Posterior cingulate gyrus (tissue), 11 donors: ENCODE results near the gene PLAAT4.
"Not testable (repeated sequence)": the region's sequence is repeated elsewhere in the genome, so short reads cannot be mapped to it uniquely, and the experiment has no call there.

Source experiments
- DNase-seq, 10 donors: peaks; one replicate each; pipeline versions ENCODE4 v3.0.0 to v3.0.0-alpha.2; 2020 to 2021; ENCODE audit warnings: mixed read lengths in 3 of 10
- intact Hi-C: fragments of 100-400 bp; cut with DNase I; formaldehyde crosslinking; loops from one replicate; pipeline ENCODE4 v1.15.1; 2023

The PLAAT4 gene

DNA sequence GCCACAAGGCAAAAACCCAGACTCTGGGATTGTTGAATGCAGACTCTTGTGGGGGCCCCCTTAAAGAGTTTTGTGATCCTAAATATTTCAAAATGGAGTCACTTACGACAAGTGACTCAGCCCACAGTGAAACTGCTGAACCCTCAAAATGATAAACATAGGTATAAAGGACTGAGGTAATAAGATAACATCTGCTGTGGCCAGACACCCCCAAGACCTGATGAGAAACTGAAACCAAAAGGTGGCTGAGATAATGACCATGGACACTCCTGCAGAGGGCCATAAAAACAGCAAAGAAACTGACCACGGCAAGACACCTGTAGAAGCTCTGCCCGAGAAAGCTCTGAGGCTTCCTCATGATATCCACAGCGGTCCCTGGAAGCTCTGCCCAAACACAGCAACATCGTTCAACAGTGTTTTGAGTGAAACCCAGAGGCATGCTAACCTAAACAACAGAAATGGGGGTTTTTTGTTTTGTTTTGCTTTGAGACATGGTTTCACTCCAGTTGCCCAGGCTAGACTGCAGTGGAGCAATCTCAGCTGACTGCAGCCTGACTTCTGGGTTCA is 1.6 kb upstream of the PLAAT4 start:
- no peak for DNase-seq
- intact Hi-C loops, result no loop called here

DNA sequence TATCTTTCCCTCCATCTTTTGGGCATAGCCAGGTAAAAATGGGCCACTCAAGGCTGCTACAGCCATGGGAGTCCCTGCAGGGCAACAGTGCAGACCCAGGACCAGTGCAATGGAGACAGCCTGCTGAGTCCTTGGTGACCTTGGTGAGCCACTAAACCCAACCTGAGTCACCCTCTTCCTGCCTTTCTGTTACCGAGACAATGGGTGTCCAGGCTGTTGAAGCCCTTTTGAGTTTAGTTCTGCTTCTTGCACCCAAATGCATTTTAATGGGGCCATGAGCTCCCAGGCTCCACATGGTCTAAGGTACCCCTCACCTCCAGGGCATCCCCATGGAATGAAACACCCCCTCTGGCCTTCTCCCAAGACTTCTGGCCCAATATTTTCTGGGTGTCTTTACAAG is 874 bp upstream of the PLAAT4 start:
- DNase-seq, result no peak
- intact Hi-C loops, result no loop called here

- DNase-seq, result peak; percentile 55 to 95 (median 74)
- intact Hi-C loops, result no loop called here
Measured at GRCh38 chr11:63537293-63538101, 889 bp downstream of the PLAAT4 start.

DNA sequence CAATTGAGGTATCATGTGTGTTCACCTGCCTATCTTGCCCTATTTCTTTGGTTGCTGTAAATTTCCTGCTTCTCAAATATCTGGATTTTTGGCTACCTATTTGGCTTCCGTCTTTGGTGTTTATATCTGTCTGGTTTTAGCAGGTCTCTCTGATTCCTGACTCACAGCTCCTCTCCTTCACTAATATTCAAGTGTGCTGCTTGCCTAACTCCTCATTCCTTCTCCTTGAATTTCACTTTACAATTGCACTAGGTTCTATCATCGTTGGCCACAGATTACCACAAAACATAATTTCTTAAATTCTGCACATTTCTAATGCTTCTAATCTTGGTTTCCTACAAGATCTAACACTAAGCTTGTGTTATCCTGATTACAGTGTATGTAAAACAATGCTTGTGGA is 5.9 kb downstream of the PLAAT4 start:
- DNase-seq, intact Hi-C loops: not testable (repeated sequence)

DNA sequence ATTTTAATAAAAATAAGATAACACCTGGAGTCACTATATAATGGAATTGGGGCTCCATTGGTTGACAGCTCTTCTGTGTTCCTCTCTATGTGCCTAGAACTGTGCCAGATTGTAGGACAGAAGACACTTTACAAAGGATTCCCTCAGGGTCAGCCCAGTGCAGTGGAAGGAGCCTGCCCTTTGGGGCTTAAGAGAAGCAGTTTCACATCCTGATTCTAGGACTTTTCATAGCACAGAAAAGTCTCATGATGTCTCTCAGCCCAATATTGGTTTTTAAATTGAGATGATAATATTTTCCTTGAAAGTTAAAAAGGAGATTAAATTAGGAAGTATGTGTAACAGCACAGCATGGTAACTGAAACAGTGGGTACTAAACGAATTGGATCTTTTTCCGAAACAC is 7.1 kb downstream of the PLAAT4 start:
- no peak for DNase-seq
- intact Hi-C loops, result no loop called here

DNA sequence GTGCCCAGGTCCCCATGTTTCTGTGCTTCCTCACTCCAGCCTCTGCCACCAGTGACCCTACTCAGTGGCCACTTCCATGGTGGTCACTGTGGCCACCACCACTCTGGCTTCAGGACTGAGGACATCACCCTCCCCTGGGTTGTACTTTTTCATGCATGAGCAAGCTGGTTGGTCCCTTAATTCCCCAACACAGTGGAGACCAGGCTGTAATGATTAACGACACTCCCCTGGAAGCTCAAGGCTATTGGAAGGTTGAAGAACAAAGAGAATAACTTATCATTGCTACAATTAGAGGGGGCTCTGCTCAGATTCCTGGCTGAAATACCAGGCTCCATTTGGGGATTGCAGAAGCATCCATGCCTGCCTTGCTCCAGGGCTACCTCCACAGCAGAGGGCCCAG is 10.5 kb downstream of the PLAAT4 start:
- peak in 1 of 10 donors; percentile 47 for DNase-seq
- intact Hi-C loops, result no loop called here

DNA sequence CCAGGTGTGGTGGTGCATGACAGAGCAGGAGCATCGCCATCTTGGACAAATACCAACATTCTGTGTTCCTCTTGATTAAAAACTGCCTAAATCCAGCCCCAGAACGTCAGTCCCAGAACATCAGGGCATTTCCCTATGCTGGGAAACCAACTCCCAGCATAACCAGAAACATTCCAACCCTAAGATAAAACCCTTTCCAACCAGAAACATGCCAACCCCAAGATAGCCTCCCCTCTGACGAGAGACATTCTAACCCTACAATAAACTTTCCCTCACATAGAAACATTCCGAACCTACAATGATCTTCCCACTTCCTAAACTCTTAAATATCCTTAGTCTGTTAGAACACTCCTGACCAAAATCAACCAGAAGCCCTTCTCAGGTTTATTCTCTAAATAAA is 11.6 kb downstream of the PLAAT4 start:
- intact Hi-C loops, result no loop called here
- DNase-seq, result no peak

DNA sequence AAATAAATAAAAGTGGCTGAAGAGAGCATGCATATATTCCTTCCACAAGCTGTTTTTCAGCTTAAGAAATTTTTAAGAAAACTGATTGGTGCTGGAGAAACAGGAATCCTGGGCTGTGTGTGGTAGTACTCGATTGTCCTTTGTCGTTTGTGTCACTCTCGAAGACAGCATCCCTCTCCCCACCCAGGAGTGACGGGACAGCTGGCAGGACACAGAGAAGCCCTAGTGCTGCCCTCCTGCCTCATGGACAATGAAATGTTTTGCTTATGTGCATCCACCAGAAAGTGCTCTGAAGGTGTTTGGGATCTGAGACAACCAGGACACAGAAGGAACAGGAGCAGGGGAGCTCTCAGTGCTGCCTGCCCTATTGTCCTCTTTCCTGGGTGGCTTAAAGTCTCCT is 12.8 kb downstream of the PLAAT4 start:
- intact Hi-C loops, result no loop called here
- peak in 5 of 10 donors; percentile 21 to 86 (median 37) for DNase-seq

- intact Hi-C loops, result not testable (repeated sequence)
- peak in 1 of 10 donors; percentile 82 for DNase-seq
Measured at GRCh38 chr11:63550156-63550700, 13.6 kb downstream of the PLAAT4 start.

DNA sequence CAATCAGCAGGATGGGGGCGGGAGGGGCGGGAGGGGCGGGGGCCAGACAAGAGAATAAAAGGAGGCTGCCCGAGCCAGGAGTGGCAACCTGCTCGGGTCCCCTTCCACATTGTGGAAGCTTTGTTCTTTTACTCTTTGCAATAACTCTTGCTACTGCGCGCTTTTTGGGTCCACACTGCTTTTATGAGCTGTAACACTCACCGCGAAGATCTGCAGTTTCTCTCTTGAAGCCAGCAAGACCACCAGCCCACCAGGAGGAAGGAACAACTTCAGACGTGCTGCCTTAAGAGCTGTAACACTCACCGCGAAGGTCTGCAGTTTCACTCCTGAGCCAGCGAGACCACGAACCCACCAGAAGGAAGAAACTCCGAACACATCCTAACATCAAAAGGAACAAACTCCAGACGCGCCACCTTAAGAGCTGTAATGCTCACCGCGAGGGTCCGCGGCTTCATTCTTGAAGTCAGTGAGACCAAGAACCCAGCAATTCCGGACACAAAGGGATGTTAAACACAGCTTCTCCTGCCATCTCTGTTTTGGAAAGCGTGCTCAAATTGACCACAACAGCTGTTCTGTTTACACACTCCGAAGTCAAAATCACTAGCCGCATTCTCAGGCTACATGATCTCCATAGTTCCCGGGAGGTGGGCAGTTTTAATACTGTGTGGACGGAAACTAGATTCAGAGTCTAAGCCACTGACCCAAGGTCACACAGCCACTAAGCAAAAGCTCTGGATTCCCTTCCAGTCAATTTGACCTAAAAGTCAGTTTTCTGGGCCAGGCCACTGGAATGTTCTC is 14.7 kb downstream of the PLAAT4 start:
- peak in 1 of 10 donors; percentile 47 for DNase-seq
- intact Hi-C loops, result no loop called here

DNA sequence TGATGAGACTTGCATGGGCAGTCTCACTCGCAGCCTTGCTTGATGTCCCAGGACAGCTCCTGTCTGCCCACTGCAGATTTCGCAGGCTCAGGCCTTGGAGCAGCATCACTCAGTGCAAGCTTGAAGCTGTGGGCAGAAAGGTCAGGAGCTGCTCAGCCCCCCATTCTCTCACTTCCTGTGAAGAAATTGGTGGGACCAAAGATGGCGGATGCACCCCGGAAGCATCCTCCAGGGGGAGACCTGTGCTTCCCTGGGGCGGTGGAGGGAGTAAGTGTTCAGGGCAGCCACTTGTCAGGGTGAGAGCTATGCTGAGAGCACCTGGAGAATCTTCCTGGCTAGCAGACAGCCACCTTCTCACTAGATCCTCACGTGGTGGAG is 15.3 kb downstream of the PLAAT4 start:
- DNase-seq, result peak in 1 of 10 donors; percentile 27

DNA sequence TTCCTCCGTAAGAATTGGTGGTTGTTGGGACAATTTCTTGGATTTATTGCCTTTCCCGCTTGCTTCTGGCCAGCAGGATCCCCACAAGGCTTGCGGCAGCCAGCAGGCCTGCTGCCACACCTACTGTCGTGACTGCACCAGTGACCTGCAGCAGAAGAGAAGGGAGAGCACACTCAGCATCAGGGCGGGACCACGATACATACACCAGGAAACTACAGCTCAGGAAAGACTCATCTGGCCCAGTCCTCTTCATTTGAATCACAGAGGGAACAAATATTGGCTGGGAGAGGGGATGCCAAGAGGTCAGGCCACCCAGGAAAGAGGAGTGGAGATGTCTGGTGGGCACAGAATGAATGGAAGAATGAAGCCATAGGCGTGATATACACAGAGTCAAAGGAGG is 16.3 kb downstream of the PLAAT4 start:
- intact Hi-C loops, result no loop called here

More for the DNA sequence above, 15.3 kb downstream of the PLAAT4 start:
- intact Hi-C loops, result no loop called here

GRCh38 chr11:63553759-63554158 is 17.2 kb downstream of the PLAAT4 start:
- peak in 1 of 10 donors; percentile 63 for DNase-seq
- intact Hi-C loops, result no loop called here

More for the DNA sequence above, 16.3 kb downstream of the PLAAT4 start:
- no peak for DNase-seq

DNA sequence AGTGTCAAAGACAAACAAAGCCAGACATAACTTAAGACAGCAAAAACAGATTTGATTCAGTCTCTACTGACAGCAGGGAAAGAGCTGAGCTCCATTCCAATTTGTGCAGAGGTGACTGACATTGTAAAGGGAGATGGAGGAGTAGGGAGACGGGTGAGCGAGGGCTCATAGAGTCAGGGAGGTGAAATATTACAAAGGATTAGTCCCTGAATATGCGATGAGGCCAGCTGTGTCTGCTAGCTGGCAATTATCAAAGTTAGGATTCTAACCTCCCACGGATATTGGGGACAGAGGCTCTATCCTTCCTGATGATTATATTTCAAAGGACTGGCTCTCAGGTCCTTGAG is 18.2 kb downstream of the PLAAT4 start:
- intact Hi-C loops, result no loop called here
- no peak for DNase-seq

- intact Hi-C loops, result no loop called here
Measured at GRCh38 chr11:63556404-63557013, 19.9 kb downstream of the PLAAT4 start.

GRCh38 chr11:63557570-63557969 is 21.0 kb downstream of the PLAAT4 start:
- no peak for DNase-seq
- intact Hi-C loops, result no loop called here

More at GRCh38 chr11:63556404-63557013, 19.9 kb downstream of the PLAAT4 start:
- no peak for DNase-seq

DNA sequence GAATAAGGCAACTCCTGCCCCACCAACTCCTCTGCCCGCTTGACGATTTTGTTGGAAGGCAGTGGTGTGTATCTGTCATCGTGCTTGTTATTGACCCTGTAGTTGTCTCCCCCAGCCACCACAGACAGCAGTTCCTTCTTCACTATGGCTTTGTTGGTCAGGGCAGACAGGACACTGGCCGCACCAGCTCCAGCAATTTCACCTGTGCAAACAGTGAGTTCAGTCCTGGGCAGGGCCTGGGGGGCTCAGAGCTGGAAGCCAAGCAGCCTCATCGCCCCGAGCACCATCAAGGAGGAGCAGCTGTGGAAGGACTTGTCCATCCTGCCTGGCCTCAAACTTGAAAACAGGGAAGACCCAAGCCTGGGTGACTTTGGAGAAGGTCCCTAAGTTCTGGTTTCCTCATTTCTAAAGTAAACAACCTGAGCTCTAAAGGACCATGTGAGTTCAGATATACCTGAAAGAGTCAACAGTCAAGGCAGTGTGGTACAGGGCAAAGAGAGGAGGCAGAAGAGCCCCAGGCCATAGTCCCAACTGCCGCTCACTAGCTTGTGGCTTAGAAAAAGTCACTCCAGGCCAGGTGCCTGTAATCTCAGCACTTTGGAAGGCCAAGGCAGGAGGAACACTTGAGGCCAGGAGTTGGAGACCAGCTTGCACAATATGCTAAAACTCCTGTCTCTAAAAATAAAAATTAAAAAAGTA is 22.0 kb downstream of the PLAAT4 start:
- no peak for DNase-seq
- intact Hi-C loops, result no loop called here

GRCh38 chr11:63560506-63561180 is 24.0 kb downstream of the PLAAT4 start:
- intact Hi-C loops, result no loop called here
- no peak for DNase-seq

DNA sequence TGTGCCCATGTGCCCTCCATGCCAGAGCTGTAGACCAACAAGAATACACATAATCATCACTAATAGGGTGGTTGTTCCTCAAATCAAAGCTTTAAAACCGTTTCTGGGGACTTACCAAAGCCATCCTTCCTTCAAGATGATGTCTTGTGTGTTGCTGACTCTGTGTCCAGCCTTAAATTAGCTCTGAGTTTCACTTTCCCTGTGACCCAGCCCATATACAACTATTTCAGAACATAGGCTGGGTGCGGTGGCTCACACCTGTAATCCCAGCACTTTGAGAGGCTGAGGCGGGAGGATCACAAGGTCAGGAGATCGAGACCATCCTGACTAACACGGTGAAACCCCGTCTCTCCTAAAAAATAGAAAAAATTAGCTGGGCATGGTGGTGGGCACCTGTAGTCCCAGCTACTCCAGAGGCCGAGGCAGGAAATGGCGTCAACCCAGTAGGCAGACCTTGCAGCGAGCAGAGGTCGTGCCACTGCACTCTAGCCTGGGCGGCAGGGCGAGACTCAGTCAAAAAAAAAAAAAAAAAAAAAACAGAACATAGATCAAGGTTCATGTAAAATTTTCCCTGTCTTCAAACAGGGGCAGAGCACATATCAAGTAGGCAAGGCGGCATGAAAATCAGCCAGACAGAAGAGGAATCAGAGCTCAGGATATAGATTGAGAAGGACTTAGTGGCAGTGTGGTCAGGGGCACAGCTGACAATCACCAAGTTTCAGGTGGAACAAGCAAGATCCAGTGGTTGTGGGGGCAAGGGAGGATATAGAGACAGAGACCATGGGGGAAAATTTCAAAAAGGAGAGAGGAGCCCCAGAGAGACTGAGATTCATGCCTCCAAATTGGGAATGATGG is 26.8 kb downstream of the PLAAT4 start, which contains the start of gene PLAAT2:
Gene PLAAT2 (minus strand): TSS at position 179 of the 855 bp plus-strand sequence. CDS start 55 bp downstream, at position 124.
- no peak for DNase-seq
- intact Hi-C loops, result no loop called here
